KBM-7 (cell line): Measurements from ENCODE around the gene ARHGEF35.
"Not testable (repeated sequence)": the region's sequence is repeated elsewhere in the genome, so short reads cannot be mapped to it uniquely, and the experiment has no call there.

ENCODE experiments used
- DNase-seq: peaks from one replicate; pipeline ENCODE4 v3.0.0-alpha.2; 2015
- in situ Hi-C: fragments of 300-500 bp; cut with MboI; formaldehyde crosslinking; loops from 2 replicates; pipeline ENCODE4 v1.14.3; 2020; ENCODE audit warnings: low sequenced_read_pairs, low pct_unique_long_range_greater_than_20kb, mixed read lengths

ARHGEF35 gene

GRCh38 chr7:144187848-144188247, 7.8 kb downstream of the ARHGEF35 start:
- DNase-seq, in situ Hi-C loops: not testable (repeated sequence)

- DNase-seq, in situ Hi-C loops: not testable (repeated sequence)
These were observed 12.5 kb downstream of the ARHGEF35 start, which contains the start of gene CTAGE4 for GRCh38 chr7:144183166-144183565. Gene CTAGE4 (plus strand): TSS chr7:144183466. CDS start chr7:144183504, 38 bp downstream.

- DNase-seq, in situ Hi-C loops: not testable (repeated sequence)
These were observed 16.5 kb downstream of the ARHGEF35 start for GRCh38 chr7:144179165-144179479.

- peak; percentile 9 for DNase-seq
- in situ Hi-C loops, result not testable (repeated sequence)
These were observed 17.1 kb downstream of the ARHGEF35 start for GRCh38 chr7:144178380-144179164.

GRCh38 chr7:144174613-144175012, 21.0 kb downstream of the ARHGEF35 start:
- no peak for DNase-seq
- in situ Hi-C loops, result no loop called here

GRCh38 chr7:144171594-144172350, 23.9 kb downstream of the ARHGEF35 start:
- DNase-seq, in situ Hi-C loops: not testable (repeated sequence)

- in situ Hi-C loops, result no loop called here
- DNase-seq, result no peak
These were observed 30.8 kb downstream of the ARHGEF35 start for GRCh38 chr7:144164784-144165183.

GRCh38 chr7:144158861-144159260, 36.8 kb downstream of the ARHGEF35 start:
- DNase-seq, result no peak
- in situ Hi-C loops, result no loop called here

GRCh38 chr7:144148224-144148827, 47.3 kb downstream of the ARHGEF35 start:
- in situ Hi-C loops, result no loop called here
- no peak for DNase-seq

GRCh38 chr7:144144426-144144825, 51.2 kb downstream of the ARHGEF35 start:
- in situ Hi-C loops, result no loop called here
- no peak for DNase-seq

GRCh38 chr7:144142187-144142586, 53.4 kb downstream of the ARHGEF35 start:
- in situ Hi-C loops, result no loop called here

GRCh38 chr7:144137501-144137900, 58.1 kb downstream of the ARHGEF35 start:
- DNase-seq, result no peak
- in situ Hi-C loops, result no loop called here

More at GRCh38 chr7:144142187-144142586, 53.4 kb downstream of the ARHGEF35 start:
- no peak for DNase-seq
